RWPE1 (cell line): ENCODE data around the gene METTL17.
"Not testable (repeated sequence)": the region's sequence is repeated elsewhere in the genome, so short reads cannot be mapped to it uniquely, and the experiment has no call there.

Experiments used
- CTCF ChIA-PET: fragments of 350-600 bp; sonication (Branson Sonifier 250); formaldehyde crosslinking; extraction: SDS; loops from one replicate; lab custom pipeline; 2021; lab: Yijun Ruan, JAX
- POLR2A ChIA-PET: fragments of 400-600 bp; formaldehyde crosslinking; extraction: SDS; loops from one replicate; lab custom pipeline; 2020; ENCODE audit warnings: antibody characterized with exemption; ENCODE audit not compliant: low non-redundant PET; lab: Yijun Ruan, JAX
- DNase-seq: peaks from one replicate; pipeline ENCODE4 v3.0.0; 2012; ENCODE audit warnings: low spot score
- H3K27ac ChIP-seq: fragments of 450-650 bp; 2 replicates; pipeline ENCODE4 v1.5.1; 2017
- TF ChIP-seq, protein P1 (sequence below): fragments of 450-650 bp; conservative IDR thresholded peaks from 2 replicates; pipeline ENCODE4 v1.5.1; 2017; ENCODE audit warnings: low read depth, mild to moderate bottlenecking

The METTL17 gene, protein sequence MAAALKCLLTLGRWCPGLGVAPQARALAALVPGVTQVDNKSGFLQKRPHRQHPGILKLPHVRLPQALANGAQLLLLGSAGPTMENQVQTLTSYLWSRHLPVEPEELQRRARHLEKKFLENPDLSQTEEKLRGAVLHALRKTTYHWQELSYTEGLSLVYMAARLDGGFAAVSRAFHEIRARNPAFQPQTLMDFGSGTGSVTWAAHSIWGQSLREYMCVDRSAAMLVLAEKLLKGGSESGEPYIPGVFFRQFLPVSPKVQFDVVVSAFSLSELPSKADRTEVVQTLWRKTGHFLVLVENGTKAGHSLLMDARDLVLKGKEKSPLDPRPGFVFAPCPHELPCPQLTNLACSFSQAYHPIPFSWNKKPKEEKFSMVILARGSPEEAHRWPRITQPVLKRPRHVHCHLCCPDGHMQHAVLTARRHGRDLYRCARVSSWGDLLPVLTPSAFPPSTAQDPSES

DNA sequence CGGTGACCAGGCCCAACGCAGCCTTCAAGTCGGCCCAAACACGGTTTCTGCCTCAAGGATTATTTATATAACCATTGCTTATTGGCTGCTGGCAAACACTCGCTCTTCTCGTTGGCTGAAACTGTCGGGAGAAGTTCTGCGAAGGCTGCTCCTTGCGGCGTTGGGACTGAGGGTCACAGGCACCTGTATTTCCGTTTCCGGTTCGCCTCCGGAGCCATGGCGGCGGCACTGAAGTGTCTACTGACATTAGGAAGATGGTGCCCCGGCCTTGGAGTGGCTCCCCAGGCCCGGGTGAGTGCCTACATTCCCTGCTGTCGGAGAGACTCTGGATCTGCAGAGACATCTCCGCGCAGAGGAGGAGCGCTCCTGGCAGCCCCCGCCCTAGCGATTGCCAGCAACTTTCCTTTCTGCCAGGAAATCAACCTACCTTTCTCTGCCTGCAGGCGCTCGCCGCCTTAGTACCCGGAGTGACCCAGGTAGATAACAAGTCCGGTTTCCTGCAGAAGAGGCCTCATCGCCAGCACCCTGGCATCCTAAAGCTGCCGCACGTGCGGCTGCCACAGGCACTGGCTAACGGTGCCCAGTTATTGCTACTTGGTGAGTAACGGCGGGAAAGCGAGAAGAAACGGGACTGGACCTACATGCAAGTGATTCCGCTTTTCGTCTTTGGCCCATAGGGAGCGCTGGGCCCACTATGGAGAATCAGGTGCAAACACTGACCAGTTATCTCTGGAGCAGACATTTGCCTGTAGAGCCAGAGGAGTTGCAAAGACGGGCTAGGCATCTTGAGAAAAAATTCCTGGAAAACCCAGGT, at the start of gene METTL17:
METTL17 (plus strand) TSS at position 194 of the 814 bp plus-strand sequence; CDS start at position 217, 23 bp downstream.
- H3K27ac ChIP-seq, result peak within 1 kb of the TSS; percentile 89
- ChIA-PET POLR2A (interaction anchor here (0.5 kb wide), 1 partner anchor 293 kb away, joined by 3 read pairs; no protein-coding TSS in a partner anchor), CTCF (interaction anchor here (0.7 kb wide), 1 partner anchor 117 kb away, joined by 3 read pairs; no protein-coding TSS in a partner anchor)
- TF ChIP-seq, protein P1, sequence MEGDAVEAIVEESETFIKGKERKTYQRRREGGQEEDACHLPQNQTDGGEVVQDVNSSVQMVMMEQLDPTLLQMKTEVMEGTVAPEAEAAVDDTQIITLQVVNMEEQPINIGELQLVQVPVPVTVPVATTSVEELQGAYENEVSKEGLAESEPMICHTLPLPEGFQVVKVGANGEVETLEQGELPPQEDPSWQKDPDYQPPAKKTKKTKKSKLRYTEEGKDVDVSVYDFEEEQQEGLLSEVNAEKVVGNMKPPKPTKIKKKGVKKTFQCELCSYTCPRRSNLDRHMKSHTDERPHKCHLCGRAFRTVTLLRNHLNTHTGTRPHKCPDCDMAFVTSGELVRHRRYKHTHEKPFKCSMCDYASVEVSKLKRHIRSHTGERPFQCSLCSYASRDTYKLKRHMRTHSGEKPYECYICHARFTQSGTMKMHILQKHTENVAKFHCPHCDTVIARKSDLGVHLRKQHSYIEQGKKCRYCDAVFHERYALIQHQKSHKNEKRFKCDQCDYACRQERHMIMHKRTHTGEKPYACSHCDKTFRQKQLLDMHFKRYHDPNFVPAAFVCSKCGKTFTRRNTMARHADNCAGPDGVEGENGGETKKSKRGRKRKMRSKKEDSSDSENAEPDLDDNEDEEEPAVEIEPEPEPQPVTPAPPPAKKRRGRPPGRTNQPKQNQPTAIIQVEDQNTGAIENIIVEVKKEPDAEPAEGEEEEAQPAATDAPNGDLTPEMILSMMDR, result peak; percentile 69
- DNase-seq, result peak; percentile 92

DNA sequence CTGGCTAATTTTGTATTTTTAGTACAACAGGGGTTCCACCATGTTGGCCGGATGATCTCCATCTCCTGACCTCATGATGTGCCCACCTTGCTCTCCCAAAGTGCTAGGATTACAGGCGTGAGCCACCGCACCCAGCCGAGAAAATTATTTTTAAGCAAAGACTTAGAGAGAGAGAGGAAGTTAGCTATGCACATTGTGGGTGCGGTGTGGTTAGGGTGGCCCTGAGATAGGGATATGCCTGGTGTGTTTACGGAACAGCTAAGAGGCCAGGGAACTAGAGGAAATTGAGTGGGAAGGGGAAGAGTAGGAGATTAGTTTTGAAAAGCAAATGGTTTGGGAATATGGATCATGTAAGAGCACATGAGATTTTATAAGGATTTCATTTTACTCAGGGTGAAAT, 44.6 kb upstream of the METTL17 start:
- DNase-seq, POLR2A ChIA-PET, H3K27ac ChIP-seq, CTCF ChIA-PET: not testable (repeated sequence)

DNA sequence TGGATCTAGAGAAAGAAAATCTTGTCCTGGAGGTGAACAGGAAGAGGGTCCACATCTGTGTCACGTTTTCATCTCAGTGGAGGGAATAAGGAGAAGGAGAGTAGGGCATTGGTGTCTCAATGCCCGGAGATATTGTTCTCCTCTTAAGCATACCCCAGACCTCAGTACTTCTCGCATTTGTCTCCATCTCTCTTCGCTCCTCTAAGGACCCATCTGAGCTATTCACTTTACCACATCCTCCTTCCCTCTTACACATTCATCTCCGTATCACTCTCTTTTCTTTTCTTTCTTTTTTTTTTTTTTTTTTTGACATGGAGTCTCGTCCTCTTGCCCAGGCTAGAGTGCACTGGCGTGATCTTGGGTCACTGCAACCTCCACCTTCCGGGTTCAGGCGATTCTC, 43.1 kb upstream of the METTL17 start:
- DNase-seq, H3K27ac ChIP-seq, POLR2A ChIA-PET, CTCF ChIA-PET: not testable (repeated sequence)

DNA sequence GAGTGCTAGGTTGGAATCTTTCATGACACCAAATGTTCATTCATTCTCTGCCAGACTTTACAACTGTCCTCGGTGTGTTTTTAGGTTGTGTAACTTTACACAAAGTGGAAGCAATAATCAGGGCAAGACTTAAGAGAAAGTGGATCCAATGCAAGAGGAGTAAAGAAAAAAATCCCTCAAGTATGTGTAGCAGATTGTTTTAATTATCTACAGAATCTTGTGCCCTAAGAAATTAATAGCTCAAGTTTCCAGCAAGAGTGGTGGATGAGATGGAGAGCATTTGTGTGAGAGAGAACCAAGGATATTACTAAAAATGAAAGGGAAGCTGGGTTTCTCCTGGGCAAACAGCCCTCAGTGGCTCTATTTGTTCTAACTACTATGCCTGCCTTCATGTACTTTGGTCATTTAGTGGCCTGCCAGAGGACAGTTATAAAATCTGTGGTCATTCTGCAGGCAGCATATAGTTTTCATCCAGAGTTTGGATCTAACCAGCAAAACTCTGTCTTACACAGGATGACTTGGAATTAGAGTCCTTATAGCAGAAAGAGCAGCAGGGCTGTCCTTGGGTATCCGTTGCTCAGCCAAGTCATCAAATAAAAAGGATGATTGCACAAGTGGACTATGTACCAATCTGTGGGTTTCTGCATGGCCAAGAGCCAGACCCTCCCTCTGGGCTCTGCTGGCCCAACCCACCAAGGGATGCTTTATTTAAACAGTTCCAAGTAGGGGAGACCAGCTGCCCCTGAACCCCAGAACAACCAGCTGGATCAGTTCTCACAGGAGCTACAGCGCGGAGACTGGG, 34.8 kb upstream of the METTL17 start, which contains the start of gene RNASE2:
RNASE2 (plus strand) TSS at position 752 of the 802 bp plus-strand sequence. CDS start 285 bp downstream, outside the sequence.
- DNase-seq, CTCF ChIA-PET, POLR2A ChIA-PET, H3K27ac ChIP-seq: not testable (repeated sequence)

DNA sequence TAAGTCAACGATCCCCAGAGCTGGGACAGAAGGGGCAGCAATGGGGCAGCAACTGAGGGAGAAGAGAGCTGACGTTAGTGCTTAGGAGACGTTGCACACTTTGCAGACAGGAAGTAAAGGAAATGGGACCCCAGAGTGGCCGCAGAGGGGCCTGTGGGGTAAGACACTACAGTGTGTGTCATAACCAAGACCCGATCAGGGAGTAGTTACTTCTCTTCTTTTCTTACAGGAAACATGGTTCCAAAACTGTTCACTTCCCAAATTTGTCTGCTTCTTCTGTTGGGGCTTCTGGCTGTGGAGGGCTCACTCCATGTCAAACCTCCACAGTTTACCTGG, 34.3 kb upstream of the METTL17 start:
- DNase-seq, H3K27ac ChIP-seq, CTCF ChIA-PET, POLR2A ChIA-PET: not testable (repeated sequence)

DNA sequence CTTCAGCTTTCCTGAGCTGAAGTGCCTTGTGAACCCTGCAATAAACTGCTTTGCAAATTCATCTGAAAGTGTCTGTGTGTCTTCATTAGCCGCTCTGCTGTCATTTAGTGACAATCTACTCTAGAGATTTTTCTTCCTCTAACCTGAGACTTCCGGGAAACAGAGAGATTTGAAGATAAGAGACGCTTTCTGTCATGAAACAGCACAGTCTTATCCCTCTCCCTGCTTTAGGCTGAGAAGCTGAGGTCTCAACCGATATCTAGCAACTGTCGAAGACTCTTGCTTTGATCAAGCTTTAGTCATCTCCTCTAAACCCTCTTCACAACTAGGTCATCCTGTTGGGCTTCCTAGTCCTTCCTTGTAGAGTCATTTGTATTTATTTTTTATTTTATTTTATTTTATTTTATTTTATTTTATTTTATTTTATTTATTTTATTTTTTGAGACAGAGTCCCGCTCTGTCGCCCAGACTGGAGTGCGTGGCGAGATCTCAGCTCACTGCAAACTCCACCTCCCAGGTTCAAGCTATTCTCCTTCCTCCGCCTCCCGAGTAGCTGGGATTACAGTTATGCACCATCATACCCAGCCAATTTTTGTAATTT, 33.3 kb upstream of the METTL17 start:
- ChIA-PET CTCF (interaction anchor here (1.8 kb wide), 1 partner anchor 15 kb away, joined by 9 read pairs; no protein-coding TSS in a partner anchor), POLR2A (no interaction called here)
- no peak for DNase-seq
- TF ChIP-seq, protein P1, result no peak
- H3K27ac ChIP-seq, result no peak overlapping the region

DNA sequence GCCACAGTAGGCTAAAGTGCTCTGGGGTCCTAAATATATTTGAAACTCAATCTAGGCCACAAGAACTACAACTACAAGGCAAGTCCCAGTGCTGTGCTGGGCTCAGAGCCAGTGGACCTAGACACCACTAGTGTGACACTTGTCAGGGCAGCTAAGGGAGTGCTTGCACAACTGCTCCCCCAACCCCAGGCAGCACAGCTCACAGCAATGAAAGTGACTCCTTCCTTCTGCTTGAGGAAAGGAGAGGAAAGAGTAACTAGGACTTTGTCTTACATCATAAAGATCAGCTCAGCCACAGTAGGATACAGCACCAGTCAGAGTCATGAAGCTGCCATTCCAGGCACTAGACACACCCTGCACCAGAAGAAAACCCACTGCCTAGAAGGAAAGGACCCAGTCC, 30.8 kb upstream of the METTL17 start:
- CTCF ChIA-PET, DNase-seq, H3K27ac ChIP-seq, POLR2A ChIA-PET: not testable (repeated sequence)

DNA sequence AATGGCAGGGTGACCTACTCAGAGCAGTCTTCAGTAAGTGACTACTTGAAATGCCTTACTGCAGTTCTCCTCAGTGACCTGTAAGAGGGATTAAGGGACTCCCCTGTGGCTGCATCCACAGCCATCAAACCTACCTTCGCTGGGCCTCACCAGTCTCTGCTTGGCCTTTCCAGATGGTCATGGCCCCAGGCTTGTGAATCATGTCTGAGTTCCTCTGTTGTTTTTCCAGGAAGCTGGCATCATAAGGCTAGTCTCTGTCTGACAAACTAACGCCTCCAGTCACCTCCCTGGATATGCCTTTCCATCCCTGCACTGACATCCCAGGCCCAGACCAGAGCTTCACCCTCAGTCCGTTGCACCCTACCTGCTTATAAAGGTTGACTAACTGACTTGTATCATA, 20.4 kb upstream of the METTL17 start:
- no peak overlapping the region for H3K27ac ChIP-seq
- ChIA-PET CTCF (no interaction called here), POLR2A (no interaction called here)
- TF ChIP-seq, protein P1, result no peak
- DNase-seq, result no peak
